Stimulated activated CD8-positive, alpha-beta memory T cell treated with anti-CD3 and anti-CD28 coated beads, Interleukin-4, amount 100 ng/mL, for 48 hours (primary cell): ENCODE data around the gene RRP15.
A peak's percentile ranks its signal among the peaks of the same experiment; 100 is the strongest.

Experiments
- DNase-seq: peaks from one replicate; pipeline ENCODE4 v3.0.0-alpha.2; 2020

RRP15 gene, protein sequence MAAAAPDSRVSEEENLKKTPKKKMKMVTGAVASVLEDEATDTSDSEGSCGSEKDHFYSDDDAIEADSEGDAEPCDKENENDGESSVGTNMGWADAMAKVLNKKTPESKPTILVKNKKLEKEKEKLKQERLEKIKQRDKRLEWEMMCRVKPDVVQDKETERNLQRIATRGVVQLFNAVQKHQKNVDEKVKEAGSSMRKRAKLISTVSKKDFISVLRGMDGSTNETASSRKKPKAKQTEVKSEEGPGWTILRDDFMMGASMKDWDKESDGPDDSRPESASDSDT

DNA sequence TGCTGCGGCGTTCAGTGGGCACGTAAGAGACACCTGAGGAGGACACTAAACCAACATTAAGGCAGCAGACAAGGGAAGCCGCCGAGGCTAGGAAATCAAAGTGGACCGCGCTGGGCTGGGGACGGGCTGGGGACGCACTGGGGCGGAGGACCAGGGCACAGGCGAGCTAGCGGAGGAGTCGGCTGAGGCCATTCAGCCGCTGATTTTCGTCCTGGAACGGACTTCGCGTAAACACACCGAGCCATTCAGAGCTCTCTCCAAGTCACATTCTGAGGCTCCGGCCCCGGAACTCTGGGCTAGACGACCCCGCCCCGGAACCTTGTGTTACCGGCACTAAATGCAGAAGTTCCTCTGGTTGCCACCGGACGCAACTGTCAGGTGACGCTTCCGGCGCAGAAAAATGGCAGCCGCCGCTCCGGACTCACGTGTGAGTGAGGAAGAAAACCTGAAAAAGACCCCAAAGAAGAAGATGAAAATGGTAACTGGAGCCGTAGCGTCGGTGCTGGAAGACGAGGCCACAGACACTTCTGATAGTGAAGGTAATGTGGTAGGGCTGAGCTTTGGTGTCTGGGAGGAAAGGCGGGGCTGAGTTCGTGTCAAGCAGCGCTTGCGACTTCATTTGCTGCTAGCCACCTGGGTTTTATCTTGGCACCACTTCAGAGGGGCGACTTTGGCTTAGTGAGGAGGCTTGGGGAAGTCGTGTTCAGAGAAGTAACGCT lies at the start of gene RRP15:
Gene RRP15 (plus strand): TSS at position 377 of the 719 bp plus-strand sequence. CDS start 24 bp downstream, at position 401.
- peak; percentile 93 for DNase-seq

DNA sequence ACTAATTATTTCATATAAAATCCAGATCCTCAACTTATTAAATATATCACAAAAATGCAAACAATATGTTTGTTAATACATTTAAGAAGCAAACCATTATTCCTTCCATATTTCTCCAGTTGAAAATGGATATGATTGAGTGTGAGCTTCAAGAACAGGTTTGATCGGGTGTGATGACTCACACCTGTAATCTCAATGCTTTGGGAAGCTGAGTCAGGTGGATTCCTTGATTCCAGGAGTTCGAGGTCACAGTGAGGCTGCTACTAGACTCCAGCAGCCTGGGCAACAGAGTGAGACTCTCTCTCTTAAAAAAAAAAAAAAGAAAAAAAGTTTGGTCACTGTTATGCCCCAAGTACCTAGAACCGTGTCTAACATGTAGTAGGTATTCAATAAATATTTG lies 42.9 kb upstream of the RRP15 start:
- no peak for DNase-seq

DNA sequence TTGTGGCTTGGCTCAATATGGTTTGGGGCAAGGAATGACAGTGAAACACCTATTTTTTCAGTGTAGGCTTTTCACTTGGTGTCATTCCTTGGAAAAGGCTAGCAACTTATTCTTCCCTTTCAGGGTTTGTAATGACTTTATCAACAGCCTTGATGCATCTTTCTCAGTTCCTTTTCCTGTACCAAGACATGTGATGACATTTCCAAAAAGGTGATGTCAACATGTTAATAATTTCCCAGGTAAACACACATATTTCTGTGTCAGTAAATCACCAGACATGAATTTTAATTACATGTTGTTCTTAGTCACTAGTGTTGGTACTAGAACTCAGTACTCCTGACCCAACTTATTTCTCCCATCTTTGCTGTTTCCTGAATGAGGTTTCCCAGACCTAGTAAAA lies 37.8 kb upstream of the RRP15 start:
- no peak for DNase-seq

DNA sequence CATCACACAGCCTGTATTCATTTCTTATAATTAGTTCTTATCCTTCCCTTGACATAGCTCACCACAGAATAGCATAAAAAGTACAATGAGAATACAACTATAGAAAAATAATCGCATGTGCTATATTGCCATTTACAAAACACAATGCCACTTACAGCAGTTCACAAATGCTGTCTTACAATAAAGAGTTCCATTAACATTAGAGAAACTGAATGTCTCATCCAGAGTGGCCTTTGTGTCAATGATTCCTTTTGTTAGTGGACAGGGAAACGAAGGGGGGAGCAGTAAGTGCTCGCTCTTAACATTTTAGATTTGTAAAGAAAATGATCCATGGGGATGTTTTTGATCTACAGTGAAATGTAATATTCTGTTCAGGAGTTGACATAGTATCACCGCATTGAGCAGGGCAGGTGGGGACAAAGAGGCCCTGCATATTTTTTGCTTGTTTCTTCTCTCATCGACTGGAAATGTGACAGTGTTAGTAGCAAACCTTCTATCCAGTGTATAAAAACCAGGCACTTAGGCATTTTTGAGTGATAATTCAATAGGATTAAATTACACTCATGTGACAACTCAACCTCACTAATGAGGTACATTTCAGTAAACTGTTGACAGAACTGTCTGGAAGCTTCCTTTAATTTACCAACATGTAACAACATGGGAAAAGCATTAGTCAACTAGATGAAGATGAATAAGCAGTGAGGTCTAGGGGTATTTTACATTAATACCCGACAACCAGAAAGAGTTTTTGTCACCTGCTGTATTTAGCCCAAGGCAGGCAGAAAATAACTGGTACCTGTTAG lies 35.6 kb upstream of the RRP15 start:
- no peak for DNase-seq

DNA sequence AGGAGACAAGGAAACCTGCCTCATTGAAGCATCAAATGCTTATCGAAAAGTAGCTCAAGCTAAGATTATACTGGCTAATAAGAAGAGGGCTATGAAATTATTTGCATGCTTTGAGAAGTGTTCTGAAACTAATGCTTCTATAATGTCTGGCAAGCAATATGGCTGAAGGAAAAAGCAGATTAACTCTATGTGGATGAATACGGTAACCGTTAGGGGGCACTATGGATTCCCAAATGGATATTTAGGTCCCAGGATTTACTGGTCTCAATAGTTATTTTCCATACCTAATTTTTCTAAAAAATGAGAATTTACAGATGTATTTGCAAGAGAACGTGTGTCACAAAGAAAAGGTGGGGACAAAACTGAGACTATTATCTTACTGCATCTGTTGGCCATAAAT lies 34.6 kb upstream of the RRP15 start:
- DNase-seq = no peak

DNA sequence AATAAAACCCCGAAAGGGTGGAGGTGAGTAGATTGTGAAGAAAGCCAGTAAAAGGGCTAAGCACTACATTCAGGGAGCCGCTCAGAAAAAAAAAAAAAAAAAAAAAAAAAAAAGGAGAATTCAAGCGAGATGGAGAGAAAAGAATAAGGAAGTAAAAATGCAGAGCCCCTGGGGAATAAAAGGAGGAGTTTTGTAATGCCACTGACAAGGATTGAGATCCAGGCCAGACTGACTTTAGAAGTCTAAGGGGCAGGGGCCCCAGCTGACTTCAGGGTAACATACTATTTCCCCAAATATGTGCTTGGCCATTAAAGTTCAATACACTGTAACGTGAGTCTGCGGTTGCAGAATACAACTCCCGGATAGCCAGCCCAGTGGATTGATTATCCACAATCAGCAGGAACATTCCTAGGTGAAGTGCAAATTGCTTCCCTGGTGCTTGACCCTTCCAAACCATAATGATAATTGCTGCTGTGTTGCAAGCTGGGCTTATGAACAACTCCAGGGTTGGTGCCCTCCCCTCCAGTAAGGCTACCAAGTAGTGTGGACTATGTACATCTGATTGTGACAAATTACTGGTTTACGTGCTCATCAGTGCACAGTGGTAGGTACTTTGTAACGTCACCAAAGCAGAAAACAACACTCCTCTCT lies 30.7 kb upstream of the RRP15 start:
- DNase-seq = no peak

DNA sequence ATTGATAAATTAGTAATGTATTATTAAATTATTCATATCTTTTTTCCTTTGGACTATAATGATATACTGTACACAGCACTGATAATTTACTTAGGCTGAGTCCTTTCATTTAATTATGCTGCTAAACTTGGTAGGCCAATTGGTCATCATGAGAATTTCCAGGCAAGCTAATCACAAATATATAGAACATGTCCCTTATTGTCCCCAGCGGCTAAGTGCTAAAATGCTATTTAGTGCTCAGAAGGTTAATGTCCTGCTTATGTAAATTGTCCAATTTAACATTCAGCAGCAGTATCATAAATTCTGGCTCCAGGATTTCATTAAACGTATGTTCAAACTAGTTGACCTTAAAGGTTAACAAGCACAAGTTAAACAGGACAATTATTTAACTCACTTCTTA lies 30.0 kb upstream of the RRP15 start:
- DNase-seq = no peak

DNA sequence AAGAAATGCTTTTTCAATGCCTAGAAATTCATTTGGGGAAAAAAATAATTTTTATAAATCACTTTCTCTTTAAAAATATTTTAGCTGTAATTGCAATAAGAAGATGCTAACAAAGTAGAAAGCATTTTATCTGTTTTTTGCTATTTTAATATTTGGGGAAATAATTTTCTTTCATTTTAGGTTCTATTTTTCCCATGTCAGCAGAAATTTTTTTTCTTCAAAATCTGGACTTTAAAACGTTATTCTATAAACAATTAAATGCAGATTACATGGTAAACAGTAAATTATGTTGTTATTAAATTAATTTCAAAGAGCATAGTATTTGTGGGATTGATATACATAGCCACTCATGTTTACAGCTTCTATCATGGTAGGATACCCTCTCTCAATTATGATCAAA lies 27.7 kb upstream of the RRP15 start:
- DNase-seq = no peak

DNA sequence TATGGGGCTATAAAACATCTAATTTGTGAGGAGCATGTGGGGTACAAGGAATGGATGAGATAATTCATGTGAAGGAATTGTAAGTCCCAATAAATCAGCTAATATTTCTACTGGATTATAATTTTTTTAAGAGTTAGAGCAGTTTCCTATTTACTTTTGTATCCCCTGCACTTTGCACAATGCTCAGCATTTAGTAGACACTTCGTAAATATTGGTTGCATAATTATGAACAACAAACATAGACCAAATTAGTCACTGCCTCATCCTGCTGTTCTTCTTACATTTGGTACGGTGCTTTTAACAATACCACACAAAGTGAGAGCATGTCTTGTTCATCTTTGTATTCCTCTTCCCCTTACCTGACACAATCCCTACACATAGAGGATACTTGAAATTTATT lies 27.1 kb upstream of the RRP15 start:
- no peak for DNase-seq

DNA sequence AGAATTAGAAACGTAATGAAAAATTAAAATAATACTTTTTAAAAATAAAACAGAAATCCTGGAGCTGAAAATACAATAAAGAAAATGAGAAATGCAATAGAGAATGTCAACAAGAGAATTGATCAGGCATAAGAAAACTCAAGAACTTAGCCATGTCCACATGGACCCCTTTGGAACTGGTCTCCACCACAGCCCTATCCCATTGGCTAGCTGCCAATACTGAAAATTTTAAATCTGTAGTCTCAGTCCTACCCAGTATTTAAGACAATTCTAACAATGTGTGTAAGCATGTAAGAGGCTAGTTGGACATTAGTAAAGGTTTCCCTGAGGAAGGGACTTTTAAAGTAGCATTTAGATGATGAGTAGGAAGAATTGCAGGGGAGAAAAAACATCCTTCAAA lies 25.8 kb upstream of the RRP15 start:
- no peak for DNase-seq

DNA sequence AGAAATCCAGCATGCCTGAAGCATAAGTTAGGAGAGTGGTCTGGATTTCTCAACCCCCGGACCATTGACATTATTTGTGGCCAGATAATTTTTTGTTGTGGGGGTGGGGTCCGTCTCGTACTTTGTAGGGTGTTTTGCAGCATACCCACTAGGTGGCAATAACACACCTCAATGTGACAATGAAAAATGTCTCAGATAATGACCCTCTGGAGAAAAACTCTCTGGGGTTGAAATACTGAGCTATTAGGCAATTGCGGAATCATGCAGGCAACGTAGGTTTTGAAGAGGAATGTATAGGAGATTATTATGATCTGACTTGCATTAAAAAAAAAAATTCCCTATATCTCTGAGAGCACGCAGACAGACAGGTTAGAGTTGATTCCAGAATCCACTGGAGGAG lies 25.3 kb upstream of the RRP15 start:
- DNase-seq = no peak

DNA sequence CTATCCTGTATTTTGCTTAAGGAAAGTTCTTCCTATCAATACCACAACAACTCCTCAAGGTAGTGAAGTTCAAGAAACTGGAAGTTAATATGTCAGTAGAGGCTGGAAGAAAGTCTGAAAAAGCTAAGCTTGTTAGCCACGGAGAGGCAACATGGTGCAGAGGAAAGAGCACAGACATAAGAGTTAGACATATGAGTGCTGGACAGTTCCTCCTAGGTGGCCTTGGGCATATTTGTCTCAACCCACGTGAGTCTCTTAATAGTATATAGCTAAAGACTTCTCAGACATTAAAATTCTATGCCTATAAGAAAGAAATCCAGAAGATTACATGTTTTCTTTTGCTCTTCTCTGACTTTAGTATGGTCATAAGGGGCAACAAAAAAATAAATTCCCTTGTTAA lies 22.8 kb upstream of the RRP15 start:
- DNase-seq = no peak

DNA sequence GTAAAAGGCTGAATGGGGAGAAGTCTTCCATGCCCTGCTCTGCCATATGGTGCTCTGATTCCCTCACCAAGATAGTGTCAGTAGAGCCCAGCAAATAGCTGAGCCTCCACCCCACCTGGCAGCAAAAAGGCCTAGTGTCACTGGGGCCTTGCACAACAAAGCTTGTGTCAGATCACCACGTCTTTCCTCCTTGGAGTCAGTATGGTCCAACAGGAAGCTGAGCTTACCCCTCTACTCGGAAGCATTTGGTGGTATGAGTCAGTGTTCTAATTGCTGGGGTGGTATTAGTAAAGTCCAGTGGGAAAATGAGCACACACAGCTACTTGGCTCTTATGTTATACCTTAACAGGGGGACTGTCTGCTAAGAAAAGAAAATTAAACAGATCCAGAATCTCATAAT lies 18.7 kb upstream of the RRP15 start:
- no peak for DNase-seq

DNA sequence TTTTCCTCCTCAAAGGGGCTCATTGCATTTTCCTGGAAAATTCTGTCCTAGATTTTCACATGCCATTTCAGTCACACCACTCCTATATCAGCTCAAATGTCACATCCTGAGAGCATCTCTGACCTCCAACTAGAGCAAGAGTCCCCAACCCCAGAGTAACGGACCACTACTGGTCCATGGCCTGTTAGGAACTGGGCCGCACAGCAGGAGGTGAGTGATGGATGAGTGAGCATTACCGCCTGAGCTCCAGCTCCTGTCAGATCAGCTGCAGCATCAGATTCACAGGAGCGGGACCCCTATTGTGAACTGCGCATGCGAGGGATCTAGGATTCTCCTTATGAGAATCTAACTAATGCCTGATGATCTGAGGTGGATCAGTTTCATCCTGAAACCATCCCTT lies 12.7 kb upstream of the RRP15 start:
- no peak for DNase-seq

DNA sequence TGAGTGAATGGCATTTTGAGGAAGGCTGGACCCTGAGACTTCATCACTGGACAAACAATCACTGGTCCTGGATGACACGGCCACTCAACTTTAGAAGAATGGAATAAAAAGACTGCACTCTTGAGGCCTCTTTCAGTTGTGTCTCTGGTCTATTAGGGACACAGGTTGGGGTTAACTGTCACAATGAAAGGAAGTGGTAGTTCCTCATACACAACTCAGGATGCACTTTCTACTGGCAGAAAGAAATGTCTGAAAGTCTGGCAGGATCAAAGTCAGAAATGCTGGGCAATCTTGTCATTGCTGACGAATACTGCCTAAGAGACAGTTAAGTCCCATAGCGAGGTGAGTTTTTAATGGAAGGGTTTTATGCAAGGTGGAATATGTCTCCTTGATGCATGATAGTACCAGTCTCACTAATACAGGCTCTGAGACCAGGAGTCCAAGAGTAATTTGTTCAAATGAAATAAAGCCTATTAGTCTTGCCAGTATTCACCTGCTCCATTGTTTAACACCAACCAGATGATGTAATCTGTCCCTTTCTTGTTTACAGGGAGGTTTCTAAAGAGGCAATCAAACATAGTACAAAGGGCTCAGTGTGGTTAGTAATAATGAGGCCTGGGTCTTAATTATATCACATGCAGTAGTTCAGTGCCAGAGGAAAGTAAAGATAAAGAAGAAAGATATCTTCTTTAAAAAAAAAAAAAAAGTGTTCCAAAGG lies 11.2 kb upstream of the RRP15 start:
- DNase-seq = no peak

DNA sequence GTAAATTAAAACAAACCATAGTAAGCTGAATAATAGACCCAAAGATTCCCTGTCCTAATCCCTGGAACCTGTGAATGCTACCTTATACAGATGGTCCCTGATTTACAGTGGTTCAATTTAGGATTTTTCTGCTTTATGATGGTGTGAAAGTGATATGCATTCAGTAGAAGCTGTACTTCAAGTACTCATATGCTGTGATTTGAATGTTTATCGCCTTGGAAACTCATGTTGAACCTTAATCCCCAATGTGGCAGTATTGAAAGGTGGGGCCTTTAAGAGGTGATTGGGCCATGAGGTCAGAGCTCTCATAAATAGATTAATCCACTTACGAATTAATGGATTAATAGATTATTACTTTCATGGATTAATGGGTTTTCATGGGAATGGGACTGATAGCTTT lies 10.6 kb upstream of the RRP15 start:
- no peak for DNase-seq

DNA sequence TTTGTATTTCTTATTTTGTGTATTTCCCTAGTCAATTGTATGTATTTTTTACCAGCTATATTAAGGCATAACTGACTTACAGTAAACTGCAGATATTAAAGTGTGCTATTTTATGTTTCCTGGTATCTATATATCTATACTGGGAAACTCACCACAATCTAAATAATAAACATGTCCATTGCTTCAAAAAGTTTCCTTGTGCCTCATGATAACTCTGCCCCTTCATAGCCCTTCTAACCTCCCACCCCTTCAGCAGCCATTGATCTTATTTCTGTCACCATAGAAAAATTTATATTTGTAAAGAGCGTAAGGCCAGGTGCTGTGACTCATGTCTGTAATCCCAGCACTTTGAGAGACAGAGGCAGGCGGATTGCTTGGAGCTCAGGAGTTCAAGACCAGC lies 9.3 kb upstream of the RRP15 start:
- no peak for DNase-seq

DNA sequence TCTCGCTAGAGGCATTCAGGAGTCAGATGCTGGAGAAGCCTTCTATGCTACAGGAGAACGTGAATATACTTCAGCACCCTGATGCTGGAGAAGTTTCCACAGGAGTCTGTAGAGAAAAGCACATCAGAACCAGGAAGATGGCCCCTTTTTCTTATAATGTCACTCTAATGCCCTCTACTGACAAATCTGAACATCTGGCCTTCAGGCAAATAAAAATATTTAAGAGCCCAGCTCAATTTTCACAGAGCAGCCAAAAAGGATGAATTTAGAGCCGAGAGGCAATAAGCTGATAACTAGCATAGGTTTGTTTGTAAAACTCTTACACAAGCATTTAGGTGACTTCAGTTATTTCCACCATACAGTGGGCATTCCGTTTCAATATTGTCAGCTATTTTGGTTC lies 3.8 kb upstream of the RRP15 start:
- no peak for DNase-seq

DNA sequence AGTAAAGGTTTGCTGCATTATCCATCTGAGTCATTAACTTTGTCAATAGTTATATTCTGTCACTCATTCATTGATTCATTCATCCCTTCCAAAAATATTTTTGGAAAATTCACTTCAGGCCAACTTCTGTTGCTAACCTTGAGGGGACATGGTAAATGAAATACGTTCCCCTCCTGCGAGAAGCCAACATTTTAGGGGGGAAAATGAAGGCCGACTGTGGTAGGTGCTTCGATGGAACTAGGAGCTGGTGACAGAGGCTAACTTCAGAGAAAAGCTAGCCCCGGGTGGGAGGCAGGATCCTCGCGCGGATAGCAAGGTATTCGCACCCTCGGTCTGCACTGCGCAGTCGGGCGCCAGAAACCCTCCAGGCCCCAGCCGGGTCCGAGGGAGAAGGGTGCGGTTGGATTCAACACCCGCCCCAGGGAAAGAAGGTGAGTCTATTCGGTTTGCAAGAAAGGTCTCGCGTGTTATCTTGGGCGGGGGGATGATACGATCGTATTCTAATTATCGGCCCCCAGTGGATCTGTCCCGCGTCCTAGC lies 646 bp upstream of the RRP15 start:
- no peak for DNase-seq

DNA sequence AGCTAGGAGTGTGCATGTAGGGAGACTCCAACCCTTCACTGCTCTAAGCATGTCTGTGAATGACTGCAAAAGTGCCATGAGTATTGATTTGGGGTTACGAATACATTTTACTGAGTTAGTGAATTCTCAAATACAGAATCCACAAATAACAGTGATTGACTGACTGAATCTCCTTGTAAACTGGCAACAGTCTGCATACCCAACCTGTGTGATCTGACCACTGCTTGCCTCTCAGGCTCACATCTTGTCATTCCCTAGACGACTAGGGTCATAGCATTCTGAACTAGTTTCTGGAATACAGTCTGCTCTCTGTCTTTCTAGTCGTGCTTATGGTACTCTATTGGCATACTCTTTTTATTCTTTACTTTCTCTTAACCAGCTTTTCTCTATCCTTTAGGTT lies 7.4 kb downstream of the RRP15 start:
- DNase-seq = no peak

DNA sequence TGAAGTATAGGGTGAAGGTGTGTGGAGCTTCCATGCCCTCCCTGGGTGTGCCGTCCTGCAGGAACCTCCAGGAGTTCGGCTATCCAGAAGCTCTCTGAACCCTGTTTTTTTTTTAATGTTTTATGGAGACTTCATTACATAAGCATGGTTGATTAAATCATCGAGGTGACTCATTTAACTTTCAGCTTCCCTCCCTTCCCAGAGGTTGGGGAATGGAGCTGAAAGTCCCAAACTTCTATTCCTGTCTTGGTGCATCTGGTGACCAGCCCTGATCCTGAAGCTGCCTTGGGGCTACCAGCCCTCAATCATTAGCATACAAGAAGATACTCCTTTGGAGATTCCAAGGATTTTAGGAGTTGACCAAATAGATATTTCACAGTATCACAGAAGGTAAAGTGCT lies 9.5 kb downstream of the RRP15 start:
- DNase-seq = no peak

DNA sequence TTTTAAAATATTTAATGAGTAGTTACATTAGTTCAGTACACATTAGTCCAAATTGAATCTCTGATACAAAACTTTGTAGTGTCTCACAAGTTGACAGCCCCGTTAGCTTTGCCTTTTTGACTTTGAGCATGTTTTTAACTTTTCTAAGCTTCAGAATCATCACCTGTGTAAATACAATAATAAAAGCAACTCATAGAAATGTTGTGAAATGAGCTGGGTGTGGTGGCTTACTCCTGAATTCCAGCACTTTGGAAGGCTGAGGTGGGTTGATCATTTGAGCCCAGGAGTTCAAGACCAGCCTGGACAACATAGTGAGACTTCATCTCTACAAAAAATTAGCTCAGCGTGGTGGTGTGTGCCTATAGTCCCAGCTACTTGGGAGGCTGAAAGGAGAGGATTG lies 11.1 kb downstream of the RRP15 start:
- DNase-seq = no peak

DNA sequence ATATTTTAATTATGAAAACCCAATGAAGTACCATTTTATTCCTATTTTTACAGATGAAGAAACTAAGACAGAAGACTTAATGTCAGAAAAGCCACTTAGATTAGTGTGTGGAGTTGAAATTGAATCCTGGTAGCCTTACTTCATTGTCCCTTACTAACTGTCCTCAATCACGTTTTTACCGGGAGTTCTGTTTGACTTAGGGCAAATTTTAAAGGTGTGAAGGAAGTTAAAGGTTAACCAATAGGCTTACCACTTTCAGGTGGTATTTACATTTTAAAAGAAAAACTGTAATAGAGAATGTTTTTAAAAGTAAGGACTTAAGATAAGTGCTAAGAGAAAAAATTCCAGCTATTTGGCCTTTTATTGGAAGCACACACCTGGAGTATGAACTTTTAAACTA lies 12.4 kb downstream of the RRP15 start:
- no peak for DNase-seq
